Motor neuron (in vitro differentiated cells): Measurements from ENCODE around the gene SRSF1. TPM values are rescaled to one million over a fixed set of nuclear protein-coding genes. Genes with fewer than 3 reads are reported as not detected.
A peak's percentile ranks its signal among the peaks of the same experiment; 100 is the strongest.
"Not testable (repeated sequence)": the region's sequence is repeated elsewhere in the genome, so short reads cannot be mapped to it uniquely, and the experiment has no call there.

Experiments
- ATAC-seq, 8 experiments: fragments of 200-7000 bp; cut with Tn5 transposase; replicated peaks in 6 of 8; 2 replicates each; pipeline ENCODE4 v1.8.0; 2021; ENCODE audit warnings: mild to moderate bottlenecking in 8 of 8, moderate library complexity in 8 of 8
- H3K27ac ChIP-seq, 2 donors: fragments of 250-450 bp; sonication (Bioruptor Pico); 2 replicates each; pipeline ENCODE4 v1.9.0; 2021; ENCODE audit warnings: antibody characterized with exemption in 2 of 2, mild to moderate bottlenecking in 2 of 2, moderate library complexity in 1 of 2
- H3K4me1 ChIP-seq, 2 donors: fragments of 250-450 bp; sonication (Bioruptor Pico); replicated peaks in 1 of 2; 2 replicates each; pipeline ENCODE4 v1.6.1; 2021; ENCODE audit warnings: antibody characterized with exemption in 2 of 2, mild to moderate bottlenecking in 2 of 2, moderate library complexity in 1 of 2
- H3K4me3 ChIP-seq, 5 donors: fragments of 250-450 bp; sonication (Bioruptor Pico); 2 replicates each; pipeline ENCODE4 v1.9.0; 2021; ENCODE audit warnings: antibody characterized with exemption in 5 of 5, mild to moderate bottlenecking in 5 of 5, moderate library complexity in 4 of 5
- WGBS, 10 experiments: fragments of 450-650 bp; shearing (Covaris generic); methylation state at CpG; one replicate each; pipeline ENCODE4 v1.0.0; 2022; 5-methylcytosine and 5-hydroxymethylcytosine counted together
- in situ Hi-C, 9 experiments: fragments of 400-800 bp; cut with MboI; loops; one replicate each; pipeline ENCODE4 v1.15.0; 2021; ENCODE audit warnings: low sequenced_read_pairs in 9 of 9, low pct_unique_long_range_greater_than_20kb in 2 of 9; ENCODE audit not compliant: unreplicated experiment in 9 of 9
- total RNA-seq, 8 experiments: library from RNA; unstranded; fragments of 300-600 nt; gene quantifications; 2 replicates each; pipeline versions ENCODE4 v1.2.3 to v1.2.4, GENCODE V29; 2022

SRSF1 gene
- total RNA-seq, 8 experiments from 2014 or later, result 118 to 433 (median 192) TPM

DNA sequence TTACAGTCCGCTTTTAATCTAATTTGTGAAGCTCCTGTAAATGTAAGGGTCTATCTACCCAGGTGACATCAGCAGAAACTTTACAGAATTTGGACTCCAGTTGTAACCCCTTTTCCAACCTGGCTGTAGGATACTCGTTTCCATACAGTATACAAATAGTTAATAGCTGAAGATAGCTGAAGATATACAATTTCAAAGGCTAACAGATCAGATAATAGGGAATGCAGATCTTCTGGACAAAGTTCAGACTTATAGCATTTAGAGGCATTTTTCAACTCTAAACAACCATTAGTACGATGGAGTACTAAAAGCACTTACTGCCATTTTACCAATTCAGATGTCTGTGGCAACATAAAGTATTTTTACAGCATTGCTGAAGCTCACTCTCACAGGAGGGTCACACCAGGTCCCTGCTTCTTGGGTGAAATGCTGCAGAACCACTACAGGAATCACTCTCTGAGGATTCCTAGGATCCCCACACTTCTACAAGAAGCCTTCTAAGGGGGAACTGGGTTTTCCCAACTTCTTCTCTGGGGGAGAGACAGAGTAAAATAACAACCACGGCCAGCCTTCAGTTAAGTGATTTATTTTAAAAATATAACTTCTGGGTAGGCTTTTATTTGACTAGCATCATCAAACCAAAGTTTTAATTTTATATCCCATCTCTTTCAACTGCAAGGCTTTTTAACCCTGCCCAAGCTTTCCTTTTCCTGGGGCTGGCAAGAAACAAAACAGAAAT is 21.9 kb downstream of the SRSF1 start:
- H3K4me3 ChIP-seq, result peak overlapping the region; percentile 18 to 92 (median 81)
- H3K4me1 ChIP-seq, result peaks cover 34 to 61% of the 10 kb centered on the region in 2 donors
- ATAC-seq, result no peak
- peak overlapping the region in 1 of 2 donors; percentile 97 for H3K27ac ChIP-seq
- WGBS, 10 experiments, result 10 to 100% (median 48%) methylated on average over 1 to 4 of the region's 4 CpGs; no CpG with 5 or more reads in 2 of the 10 experiments
- in situ Hi-C loops, result loop anchor here in 3 of 9 experiments (10.0 to 25.0 kb wide), 3 partner anchors 98 to 123 kb away; partner anchors contain the start of gene MRPS23 (in 1 of the 3)

DNA sequence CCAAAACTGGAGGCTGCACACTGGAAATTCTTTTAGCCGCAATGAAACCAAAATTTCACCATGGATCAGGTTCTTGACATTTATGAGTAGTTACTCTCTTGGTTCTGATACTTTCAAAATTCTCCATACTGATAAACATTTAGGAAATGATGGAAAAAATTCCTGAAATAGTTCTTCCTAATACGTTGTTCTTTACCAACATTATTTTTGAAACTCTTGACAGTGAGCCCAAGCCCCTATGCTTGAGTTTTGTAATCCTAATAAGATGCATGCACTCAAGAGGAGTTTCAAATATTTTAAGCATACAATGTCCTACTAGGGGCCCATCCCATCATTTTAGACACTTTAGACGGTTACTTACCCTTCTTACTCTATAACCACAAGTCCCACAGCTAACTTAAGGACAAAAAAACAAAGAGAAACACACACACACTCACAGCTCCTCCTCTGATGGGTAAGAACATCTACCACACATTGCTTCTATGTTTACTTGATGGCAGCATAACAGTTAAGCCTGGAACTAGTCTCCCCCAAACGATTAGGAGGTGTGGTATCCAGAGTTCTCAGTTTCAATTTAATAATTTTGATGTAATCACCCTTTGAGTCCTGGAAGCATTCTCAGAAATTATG is 22.7 kb downstream of the SRSF1 start:
- Histone ChIP-seq H3K27ac (no peak overlapping the region), H3K4me1 (peaks cover 34 to 61% of the 10 kb centered on the region in 2 donors), H3K4me3 (peak overlapping the region in 1 of 5 donors; percentile 75)
- in situ Hi-C loops, result loop anchor here in 3 of 9 experiments (10.0 to 25.0 kb wide), 3 partner anchors 97 to 122 kb away; partner anchors contain the start of gene MRPS23 (in 1 of the 3)
- 29 to 100% (median 67%) methylated on average over 2 to 4 of the region's 4 CpGs for WGBS, 10 experiments
- ATAC-seq, result no peak

DNA sequence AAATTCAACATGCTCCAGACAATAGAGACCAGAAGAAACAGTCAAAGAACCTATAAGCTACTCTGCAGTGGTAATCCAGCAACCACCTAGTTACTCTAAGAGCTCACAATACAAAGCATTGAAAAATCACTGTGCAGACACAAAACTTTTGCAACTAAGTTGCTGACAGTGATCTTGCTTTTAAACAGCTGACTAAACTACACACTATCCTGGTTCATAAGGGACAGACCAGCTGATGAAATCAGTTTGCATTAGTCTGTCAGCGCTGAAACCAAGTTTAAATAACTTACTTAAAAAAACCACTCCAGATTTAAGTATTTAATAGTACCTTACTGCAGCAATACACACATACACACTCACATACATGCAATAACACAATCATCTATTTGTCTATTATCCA is 23.6 kb downstream of the SRSF1 start:
- H3K4me3 ChIP-seq, result no peak overlapping the region
- in situ Hi-C loops, result loop anchor here in 3 of 9 experiments (10.0 to 25.0 kb wide), 3 partner anchors 96 to 121 kb away; partner anchors contain the start of gene MRPS23 (in 1 of the 3)
- peak in 1 of 8 experiments; percentile 3 for ATAC-seq
- peaks cover 29 to 54% of the 10 kb centered on the region in 2 donors for H3K4me1 ChIP-seq
- WGBS, 10 experiments, result 60 to 100% (median 100%) methylated on average over 1 of the region's 1 CpG; no CpG with 5 or more reads in 2 of the 10 experiments
- H3K27ac ChIP-seq, result no peak overlapping the region

DNA sequence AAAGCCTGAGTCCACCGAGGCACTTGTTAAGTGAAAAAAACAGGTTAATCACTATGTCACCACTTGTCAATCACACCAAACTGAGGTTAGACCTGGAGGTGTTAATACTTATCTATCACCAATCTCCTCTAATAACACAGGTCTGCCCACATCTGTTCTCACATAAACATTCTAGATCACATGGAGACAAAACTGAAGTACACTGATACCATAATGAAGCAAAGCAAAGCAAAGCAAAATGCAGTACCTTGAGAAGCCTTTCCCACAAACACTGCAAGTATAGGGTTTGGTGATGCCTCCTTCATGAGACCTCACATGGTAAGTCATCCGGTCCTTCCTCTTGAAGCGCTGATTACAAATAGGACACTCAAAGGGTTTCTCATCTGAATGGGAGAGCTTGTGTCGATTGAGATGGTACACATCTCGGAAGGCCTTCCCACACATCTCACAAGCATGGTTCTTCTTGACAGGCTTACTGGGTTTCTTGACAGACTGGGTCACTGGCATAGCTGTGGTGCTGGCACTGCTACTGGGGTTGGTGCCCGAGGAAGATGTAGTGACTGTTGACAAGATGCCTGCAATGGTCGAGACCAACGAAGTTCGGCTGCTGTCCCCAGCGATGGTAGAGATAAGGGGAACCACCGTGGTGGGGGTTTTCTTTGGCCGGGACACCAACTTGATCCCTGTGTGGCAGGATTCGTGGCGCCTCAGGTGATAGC is 24.4 kb downstream of the SRSF1 start:
- Histone ChIP-seq H3K27ac (no peak overlapping the region), H3K4me3 (no peak overlapping the region), H3K4me1 (peaks cover 29 to 54% of the 10 kb centered on the region in 2 donors)
- whole genome bisulfite sequencing, 10 experiments, result 50 to 100% (median 92%) methylated on average over 1 to 4 of the region's 14 CpGs; no CpG with 5 or more reads in 3 of the 10 experiments
- ATAC-seq, result no peak
- in situ Hi-C loops, result loop anchor here in 3 of 9 experiments (10.0 to 25.0 kb wide), 3 partner anchors 95 to 120 kb away; partner anchors contain the start of gene MRPS23 (in 1 of the 3)

DNA sequence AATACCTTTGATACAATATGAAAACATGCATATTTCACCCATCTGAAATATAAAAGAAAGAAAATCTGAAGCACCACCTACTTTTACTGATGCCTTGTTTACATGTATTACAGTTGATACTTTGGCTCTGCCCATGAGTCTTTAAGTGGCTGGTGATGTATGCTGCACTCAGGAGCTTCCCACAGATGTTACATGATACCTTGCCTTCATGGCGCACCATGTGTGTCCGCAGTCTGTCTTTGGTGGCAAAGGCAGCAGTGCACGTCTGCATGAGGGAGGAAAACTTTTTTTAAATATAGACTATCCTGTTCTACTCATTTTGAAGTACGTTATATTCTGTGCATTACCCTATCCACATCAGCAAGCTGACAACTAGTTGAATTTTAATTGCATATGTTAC is 26.5 kb downstream of the SRSF1 start:
- Histone ChIP-seq H3K4me3 (no peak overlapping the region), H3K27ac (no peak overlapping the region), H3K4me1 (peaks cover 29 to 44% of the 10 kb centered on the region in 2 donors)
- WGBS, 10 experiments, result 77 to 100% (median 89%) methylated on average over 1 to 4 of the region's 4 CpGs; no CpG with 5 or more reads in 2 of the 10 experiments
- ATAC-seq, result no peak
- in situ Hi-C loops, result loop anchor here in 3 of 9 experiments (10.0 to 25.0 kb wide), 3 partner anchors 93 to 118 kb away; partner anchors contain the start of gene MRPS23 (in 1 of the 3)

DNA sequence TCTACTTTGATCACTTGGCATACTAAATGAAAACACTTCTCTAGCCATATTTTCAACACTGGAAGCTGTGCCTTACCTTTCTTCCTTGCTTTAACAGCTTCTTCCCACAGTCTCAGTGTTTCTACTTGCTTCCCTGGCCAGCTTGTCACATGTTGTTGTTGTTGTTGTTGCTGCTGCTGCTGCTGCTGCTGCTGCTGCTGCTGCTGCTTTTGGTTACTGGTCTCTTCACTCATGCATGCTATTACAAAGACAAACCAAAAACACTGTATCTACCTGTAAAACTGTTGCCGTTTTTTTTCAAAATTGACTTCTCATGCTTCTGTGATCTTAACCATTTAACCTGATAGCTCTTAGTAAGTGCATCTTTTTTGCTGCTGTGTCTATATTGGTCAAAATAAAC is 28.0 kb downstream of the SRSF1 start:
- Histone ChIP-seq H3K4me1 (peaks cover 26 to 29% of the 10 kb centered on the region in 2 donors), H3K27ac (no peak overlapping the region), H3K4me3 (no peak overlapping the region)
- in situ Hi-C loops, result loop anchor here in 2 of 9 experiments (25.0 kb wide), 2 partner anchors 92 to 117 kb away; partner anchors contain the start of gene MRPS23 (in 1 of the 2)
- WGBS, 10 experiments, result 0 to 91% (median 50%) methylated on average over 1 of the region's 1 CpG; no CpG with 5 or more reads in 3 of the 10 experiments
- ATAC-seq, result no peak

DNA sequence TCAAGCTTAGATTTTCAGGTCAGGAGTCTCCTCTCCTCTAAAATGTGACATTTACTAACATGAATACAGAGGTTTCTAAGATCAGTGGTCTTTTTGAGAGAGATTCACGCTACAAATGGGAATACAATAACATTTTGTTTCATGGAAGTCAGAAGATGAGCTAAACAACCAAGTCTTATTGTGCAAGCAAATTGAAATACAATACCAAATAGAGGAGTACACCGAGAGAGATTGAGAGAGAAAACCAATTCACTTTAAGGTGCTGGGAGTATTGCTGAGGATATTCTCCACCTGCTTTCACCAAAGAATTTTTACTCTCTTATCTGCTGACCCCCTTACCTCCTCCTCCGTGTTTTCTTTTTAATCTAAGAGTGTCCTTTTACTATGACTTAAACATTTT is 30.5 kb downstream of the SRSF1 start:
- no peak for ATAC-seq
- Histone ChIP-seq H3K4me3 (no peak overlapping the region), H3K27ac (no peak overlapping the region), H3K4me1 (peaks cover 2 to 6% of the 10 kb centered on the region in 2 donors)
- in situ Hi-C loops, result loop anchor here in 2 of 9 experiments (25.0 kb wide), 2 partner anchors 89 to 114 kb away; partner anchors contain the start of gene MRPS23 (in 1 of the 2)
- 74 to 100% (median 96%) methylated on average over 1 to 3 of the region's 3 CpGs; no CpG with 5 or more reads in 1 of the 10 experiments for WGBS, 10 experiments

DNA sequence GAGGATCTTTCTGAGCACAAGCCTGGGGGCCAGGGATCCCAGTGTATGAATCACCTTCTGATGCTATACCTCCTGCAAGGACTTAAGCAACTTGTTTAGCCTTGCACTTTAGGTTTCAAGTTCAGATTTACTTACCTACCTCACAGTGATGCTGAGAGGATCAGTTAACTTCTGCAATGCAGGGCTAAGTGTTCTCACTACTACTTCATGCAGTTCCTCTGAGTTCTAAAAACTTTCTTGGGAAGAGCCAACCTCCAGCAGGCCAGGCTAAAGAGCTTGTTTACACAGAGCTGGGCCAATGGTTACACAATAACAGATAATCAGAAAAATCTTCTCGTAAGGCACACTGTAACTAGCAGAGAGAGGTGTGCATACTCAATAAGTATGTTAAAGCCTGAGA is 32.0 kb downstream of the SRSF1 start:
- in situ Hi-C loops, result loop anchor here in 2 of 9 experiments (25.0 kb wide), 2 partner anchors 88 to 113 kb away; partner anchors contain the start of gene MRPS23 (in 1 of the 2)
- no peaks in the 10 kb centered on the region for H3K4me1 ChIP-seq
- 15 to 100% (median 78%) methylated on average over 1 of the region's 1 CpG; no CpG with 5 or more reads in 4 of the 10 experiments for WGBS, 10 experiments
- peak in 3 of 8 experiments; percentile 51 to 81 (median 66) for ATAC-seq
- no peak overlapping the region for H3K4me3 ChIP-seq
- no peak overlapping the region for H3K27ac ChIP-seq

DNA sequence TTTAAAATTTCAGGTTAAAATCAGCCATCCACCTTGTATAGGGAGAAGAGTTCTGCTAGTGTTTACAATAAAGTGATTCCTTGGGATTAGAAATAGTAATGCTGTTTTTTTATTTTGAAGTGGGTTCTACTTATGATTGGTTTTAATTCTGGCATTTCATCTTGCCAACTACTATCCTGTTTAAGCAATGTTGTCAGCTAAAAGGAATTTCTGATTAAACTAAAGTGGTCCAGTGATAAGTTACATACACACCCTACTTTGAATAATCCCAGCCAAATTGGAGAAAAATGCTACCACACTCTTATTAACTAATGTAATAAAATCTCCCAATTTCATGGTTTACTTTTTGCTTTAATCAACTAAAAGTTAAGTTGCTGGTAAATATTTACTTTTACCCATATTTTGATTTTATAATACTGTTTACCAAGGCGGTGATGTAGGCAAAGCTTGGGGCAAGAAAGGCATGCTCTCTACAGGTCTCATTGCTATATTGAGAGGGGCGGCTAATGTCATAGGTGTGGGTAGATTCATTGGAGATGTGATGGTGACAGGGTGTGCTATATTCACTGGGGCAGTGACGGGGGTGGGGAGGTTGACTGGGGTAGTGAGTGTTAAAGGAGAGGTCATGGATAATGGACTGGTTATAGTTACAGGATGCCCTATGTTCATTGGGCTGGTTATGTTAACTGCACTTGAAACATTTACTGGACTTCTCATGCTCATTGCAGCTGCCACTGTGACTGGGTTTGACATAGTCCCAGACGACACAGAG is 32.8 kb downstream of the SRSF1 start:
- WGBS, 10 experiments, result 33 to 100% (median 100%) methylated on average over 1 to 3 of the region's 4 CpGs; no CpG with 5 or more reads in 3 of the 10 experiments
- ATAC-seq, H3K27ac ChIP-seq, H3K4me1 ChIP-seq, in situ Hi-C loops, H3K4me3 ChIP-seq: not testable (repeated sequence)

DNA sequence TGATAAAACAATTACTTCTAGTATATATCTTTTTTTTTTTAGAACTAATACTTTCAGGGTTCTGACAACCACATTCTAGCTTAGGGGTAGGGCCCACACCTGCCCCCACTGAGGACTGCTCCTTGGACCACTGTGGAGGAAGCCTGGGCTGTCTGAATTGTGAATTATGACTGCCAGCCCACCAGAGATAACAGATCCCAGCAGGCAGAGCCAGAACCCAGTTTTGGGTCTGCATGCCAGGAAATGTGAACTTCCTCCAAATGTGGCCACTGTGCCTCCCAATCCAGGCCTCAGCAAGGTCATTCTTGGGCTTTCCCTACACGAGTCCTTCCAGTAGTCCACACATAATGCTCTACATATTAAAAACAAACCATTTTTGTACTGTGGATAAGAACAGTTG is 34.9 kb downstream of the SRSF1 start:
- Histone ChIP-seq H3K4me1 (no peaks in the 10 kb centered on the region), H3K4me3 (no peak overlapping the region), H3K27ac (no peak overlapping the region)
- in situ Hi-C loops, result no loop called here
- ATAC-seq, result no peak
- 100% methylated on average over 1 of the region's 1 CpG; no CpG with 5 or more reads in 9 of the 10 experiments for WGBS, 10 experiments

DNA sequence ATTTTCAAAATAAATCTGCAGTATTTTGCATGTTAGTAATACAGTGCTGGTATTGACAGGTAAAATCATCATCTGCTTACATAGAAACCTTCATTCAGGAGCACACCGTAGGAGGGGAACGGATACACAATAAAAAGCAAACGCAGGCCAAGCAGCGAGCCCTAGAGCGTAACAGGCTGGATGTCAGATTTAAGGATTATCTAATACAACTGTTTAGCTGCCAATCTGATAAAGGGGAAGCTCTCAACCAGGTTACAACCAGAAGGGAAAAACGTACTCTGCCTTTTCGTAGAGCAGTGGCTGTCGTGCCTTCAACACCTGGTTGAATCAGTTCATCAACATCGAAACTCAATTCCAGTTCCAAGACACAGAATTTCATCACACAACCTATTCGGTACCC is 35.5 kb downstream of the SRSF1 start:
- H3K27ac ChIP-seq, result no peak overlapping the region
- no peaks in the 10 kb centered on the region for H3K4me1 ChIP-seq
- H3K4me3 ChIP-seq, result no peak overlapping the region
- no peak for ATAC-seq
- 80 to 100% (median 92%) methylated on average over 1 to 10 of the region's 10 CpGs; no CpG with 5 or more reads in 1 of the 10 experiments for WGBS, 10 experiments
- in situ Hi-C loops, result no loop called here

DNA sequence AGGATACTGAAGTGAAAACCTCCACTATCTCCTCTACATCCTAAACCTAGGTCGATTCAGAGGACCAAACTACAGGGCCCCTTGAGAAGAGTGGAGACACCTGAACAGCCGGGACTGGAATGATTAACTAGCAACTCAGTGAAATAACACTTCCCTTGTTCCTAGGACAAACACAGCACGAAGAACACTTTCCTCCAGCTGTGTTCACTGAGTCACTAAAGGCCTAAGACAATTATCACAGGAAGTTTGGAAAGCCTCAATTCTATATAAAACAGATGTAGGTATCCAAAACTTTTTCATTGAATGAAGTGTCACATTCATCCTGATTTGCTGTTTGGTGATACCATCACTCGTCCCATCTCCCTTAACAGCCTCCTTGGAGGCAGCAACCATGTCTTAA is 36.3 kb downstream of the SRSF1 start:
- ATAC-seq, result no peak
- Histone ChIP-seq H3K4me1 (no peaks in the 10 kb centered on the region), H3K27ac (no peak overlapping the region), H3K4me3 (no peak overlapping the region)
- in situ Hi-C loops, result no loop called here
- WGBS, 10 experiments, result 0 to 100% (median 21%) methylated on average over 1 to 4 of the region's 4 CpGs; no CpG with 5 or more reads in 3 of the 10 experiments
